ENCODE data around the gene KCMF1.

KCMF1 gene

GRCh38 chr2:84986018-84986417, 15.1 kb downstream of the KCMF1 start:
- no peak for DNase-seq

DNA sequence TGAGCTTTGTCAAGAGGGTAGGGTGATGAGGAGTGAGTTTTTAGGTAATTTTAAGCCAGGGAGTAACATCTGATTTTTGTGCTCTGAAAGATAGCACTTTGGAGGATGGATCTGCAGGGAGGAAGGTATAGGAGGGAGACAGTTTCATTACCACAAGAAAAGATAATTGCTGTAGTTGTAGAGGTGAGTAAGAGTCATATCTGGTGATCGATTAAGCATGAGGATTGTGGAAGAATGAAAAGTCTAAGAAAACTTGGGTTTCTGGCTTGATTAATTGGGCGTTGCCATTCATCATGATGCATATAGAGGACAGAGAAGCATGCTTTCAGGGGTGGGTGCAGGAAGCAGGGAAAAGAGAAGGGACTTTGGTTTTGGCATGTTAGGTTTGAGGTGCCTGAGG, 18.5 kb downstream of the KCMF1 start:
- DNase-seq, result no peak

- no peak for DNase-seq
Measured at GRCh38 chr2:84989927-84990326, 19.0 kb downstream of the KCMF1 start.

GRCh38 chr2:84991404-84992160, 20.6 kb downstream of the KCMF1 start:
- DNase-seq, result no peak

DNA sequence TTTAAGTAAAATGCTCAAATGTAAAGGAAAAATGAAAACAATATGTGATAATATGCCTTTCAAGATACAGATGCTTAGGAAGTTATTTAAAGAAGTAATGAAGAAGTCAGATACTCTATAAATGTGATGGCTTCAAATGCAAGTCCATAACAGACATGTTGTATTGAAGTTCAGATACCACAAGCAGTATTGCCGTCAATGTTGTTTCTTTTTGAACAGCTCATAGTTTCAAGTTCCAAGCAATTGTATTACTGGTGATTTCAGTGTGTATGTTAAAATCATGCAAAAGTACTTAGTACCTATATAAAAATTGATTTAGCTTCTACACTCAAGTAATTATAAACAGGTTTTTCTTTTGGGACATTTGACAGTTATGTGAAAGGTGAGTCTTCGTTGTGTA, 24.9 kb downstream of the KCMF1 start:
- DNase-seq, result no peak

DNA sequence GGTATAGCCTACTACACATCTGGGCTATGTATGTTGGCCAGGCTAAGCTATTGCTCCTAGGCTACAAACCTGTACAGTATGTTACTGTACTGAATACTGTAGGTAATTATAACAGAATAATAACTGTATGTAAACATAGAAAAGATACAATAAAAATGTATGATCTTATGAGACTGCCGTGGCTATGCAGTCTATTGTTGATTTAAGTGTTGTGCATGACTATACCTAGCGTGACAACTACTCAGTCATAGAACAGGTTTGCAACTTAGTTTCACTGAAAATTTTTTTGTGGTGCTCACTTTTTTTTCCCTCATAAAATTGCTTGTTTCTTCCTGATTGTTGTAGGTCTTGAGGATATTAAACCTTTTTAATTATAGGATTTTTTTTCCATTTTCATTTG, 25.9 kb downstream of the KCMF1 start:
- DNase-seq, result no peak

- DNase-seq, result no peak
Measured at GRCh38 chr2:84999553-84999955, 28.6 kb downstream of the KCMF1 start.

GRCh38 chr2:85001595-85001994, 30.6 kb downstream of the KCMF1 start:
- DNase-seq, result no peak

- no peak for DNase-seq
Measured at GRCh38 chr2:85002534-85002933, 31.6 kb downstream of the KCMF1 start.

DNA sequence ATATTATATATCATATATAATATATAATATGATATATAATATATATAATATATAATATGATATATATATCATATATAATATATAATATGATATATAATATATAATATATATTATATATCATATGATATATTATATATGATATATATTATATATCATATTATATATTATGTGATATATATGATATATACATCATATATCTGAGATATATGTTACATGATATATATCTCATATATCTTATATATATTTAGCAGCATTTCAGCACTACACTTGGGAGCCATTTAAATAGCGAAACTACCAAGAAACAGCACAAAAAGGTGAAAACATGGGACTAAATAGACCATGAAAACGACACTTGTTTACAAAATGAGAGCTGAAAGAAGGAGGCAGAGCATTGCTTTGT, 37.3 kb downstream of the KCMF1 start:
- DNase-seq, result no peak

GRCh38 chr2:85009019-85009618, 38.2 kb downstream of the KCMF1 start:
- no peak for DNase-seq

GRCh38 chr2:85010404-85010803, 39.4 kb downstream of the KCMF1 start:
- no peak for DNase-seq

DNA sequence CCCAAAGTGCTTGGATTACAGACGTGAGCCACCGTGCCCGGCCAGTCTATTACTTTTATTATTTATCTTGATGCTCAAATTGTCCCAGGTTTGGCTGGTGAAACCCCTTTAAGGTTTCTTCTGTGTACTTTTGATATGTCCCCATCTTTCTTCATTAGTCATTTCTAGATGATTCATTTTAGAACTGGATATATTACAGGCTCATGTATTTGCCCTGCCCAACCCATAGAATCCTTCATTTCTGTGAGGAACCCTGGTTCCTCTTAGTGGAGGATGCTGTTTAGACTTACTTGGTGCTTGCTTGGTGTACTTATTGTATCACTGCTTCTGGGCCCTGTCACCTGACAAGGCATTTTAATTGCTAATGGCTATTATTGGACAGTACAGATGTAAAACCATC, 40.1 kb downstream of the KCMF1 start:
- DNase-seq, result no peak

GRCh38 chr2:85011747-85012146, 40.8 kb downstream of the KCMF1 start:
- DNase-seq, result no peak

DNA sequence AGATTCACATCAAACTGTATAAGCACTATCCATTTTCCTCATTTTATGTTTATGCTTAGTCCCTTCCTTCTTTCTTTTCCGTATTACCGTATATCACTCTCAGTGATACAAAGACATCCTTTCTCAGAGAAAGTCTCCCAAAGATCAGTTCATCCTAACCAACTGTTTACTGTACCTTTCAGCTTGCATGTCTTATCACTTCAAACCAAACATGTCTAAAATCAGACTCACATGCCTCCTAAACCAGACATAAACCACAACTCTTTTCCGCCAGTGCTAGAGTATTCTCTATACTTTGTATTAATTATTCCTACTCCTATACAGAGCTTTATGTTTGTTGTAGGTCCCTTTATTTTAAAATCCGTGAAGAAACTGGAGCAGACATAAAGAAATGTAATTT, 41.5 kb downstream of the KCMF1 start:
- no peak for DNase-seq

- DNase-seq, result no peak
Measured at GRCh38 chr2:85012855-85013254, 41.9 kb downstream of the KCMF1 start.

DNA sequence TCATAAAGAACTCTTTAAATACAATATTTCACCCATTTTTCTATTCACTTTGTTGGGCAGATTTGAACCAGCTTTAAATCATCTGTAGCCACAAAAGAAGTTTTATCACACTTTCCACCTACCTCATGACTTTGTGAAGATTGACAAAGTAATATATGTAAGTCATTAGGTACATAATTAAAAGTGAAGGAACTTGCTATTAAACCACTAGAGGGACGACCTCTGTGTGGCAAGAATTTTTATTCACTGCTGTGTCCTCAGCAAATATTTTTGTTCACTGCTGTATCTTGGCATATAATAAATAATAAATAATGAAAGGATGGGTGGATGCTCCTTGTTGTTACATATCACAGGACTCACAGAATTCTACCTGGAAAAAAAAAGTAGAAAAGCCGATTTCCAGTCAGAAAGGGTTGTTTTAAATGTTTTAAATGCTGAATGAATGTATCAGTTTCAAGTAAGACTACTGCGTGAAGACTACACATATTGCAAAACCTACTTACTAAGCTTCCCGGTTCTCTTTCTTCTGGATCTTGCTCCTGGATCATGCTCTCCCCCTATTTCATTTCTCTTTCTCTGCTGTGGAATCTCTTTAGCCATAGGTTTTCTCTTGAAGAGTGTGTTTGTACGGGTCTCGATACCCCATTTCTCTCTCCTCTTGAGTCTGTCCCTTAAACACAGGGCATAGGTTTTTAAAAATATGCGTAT, 44.8 kb downstream of the KCMF1 start:
- DNase-seq, result no peak

DNA sequence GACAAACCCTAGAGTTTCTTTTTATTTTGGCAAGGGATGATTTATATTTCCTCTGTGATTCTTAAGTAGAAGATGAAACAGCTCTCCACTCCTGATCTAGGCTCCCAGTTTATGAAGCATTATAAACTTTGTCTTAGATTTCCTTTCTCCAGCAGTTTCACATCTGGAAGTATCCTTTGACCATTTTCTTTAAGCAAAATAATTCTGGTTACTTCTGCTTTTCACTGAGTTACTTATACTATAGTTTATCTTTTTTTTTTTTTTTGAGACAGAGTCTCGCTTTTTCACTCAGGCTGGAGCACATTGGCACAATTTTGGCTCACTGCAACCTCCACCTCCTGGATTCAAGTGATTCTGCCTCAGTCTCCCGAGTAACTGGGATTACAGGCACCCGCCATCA, 45.5 kb downstream of the KCMF1 start:
- no peak for DNase-seq

GRCh38 chr2:85017411-85018048, 46.6 kb downstream of the KCMF1 start:
- no peak for DNase-seq

DNA sequence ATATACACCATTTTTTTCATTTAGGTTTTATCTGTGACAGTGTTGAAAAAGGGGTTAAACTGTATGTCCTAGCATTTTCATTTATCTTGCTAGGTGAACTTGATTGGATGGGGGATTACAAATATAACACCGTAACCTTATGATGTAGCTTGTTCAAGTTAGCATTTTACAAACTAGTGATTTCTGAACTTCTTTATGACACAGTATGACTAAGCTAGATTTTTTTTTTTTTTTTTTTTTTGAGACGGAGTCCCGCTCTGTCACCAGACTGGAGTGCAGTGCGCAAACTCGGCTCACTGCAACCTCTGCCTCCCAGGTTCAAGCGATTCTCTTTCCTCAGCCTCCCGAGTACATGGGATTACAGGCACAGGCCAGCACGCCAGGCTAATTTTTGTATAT, 47.1 kb downstream of the KCMF1 start:
- DNase-seq, result no peak

- no peak for DNase-seq
Measured at GRCh38 chr2:85019121-85019520, 48.2 kb downstream of the KCMF1 start.

DNA sequence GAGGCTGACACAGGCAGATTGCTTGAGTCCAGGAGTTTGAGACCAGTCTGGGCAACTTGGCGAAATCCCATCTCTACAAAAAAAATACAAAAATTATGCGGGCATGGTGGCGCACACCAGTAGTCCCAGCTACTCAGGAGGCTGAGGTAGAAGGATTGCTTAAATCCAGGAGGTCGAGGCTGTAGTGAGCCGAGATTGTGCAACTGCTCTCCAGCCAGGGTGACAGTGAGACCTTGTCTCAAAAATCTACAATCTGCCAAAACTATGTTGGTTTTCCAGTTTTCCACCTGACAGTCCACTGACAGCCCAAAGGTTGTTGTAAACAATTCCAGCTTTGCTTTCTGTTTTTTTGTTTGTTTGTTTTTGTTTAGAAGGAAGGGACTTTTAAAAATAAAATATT, 51.3 kb downstream of the KCMF1 start:
- no peak for DNase-seq

- DNase-seq, result no peak
Measured at GRCh38 chr2:85024372-85025047, 53.5 kb downstream of the KCMF1 start.
